HepG2 (cell line): ENCODE measurements around the gene DNMT3A. TPM values are rescaled to one million over a fixed set of nuclear protein-coding genes. Genes with fewer than 3 reads are reported as not detected.

ENCODE experiments used
- ATAC-seq: fragments of 200-7000 bp; cut with Tn5 transposase; 3 replicates; pipeline ENCODE4 v1.9.1; 2020; ENCODE audit warnings: mild to moderate bottlenecking, moderate library complexity
- BruUV-seq: library from RNA; stranded (reverse); fragments of 400-500 nt; replicated peaks from 2 replicates; lab custom pipeline; 2021; lab: Mats Ljungman, UMichigan
- CTCF ChIA-PET: fragments of 300-600 bp; formaldehyde crosslinking; extraction: SDS; loops from one replicate; lab custom pipeline; 2021; ENCODE audit warnings: low total read pairs, inconsistent platforms, low intra/inter-chr PET ratio; lab: Yijun Ruan, JAX
- POLR2A ChIA-PET: fragments of 350-600 bp; sonication (Branson Sonifier 250); formaldehyde crosslinking; loops from one replicate; lab custom pipeline; 2020; ENCODE audit warnings: antibody characterized with exemption, inconsistent platforms; lab: Yijun Ruan, JAX
- DNase-seq: peaks from one replicate; pipeline ENCODE4 v3.0.0-alpha.2; 2015; ENCODE audit warnings: low spot score
- FAIRE-seq: peaks from 3 replicates; lab custom pipeline; 2011; peaks lifted over from hg19 to GRCh38; lab: Jason Lieb, UNC
- H2AFZ ChIP-seq: one replicate; pipeline ENCODE4 v1.6.1; 2011; ENCODE audit warnings: low read length, inconsistent platforms
- H3K27ac ChIP-seq: fragments of 300-600 bp; 3 replicates; pipeline ENCODE4 v1.8.0; 2011; ENCODE audit warnings: mixed run types, mild to moderate bottlenecking, mixed read lengths, low read length, inconsistent platforms; ENCODE audit not compliant: insufficient read depth; ENCODE audit errors: extremely low read length
- H3K27me3 ChIP-seq, 2 experiments: fragments of 200-600 bp in 1 of 2; 2 replicates in 1 of 2; 3 replicates in 1 of 2; pipeline versions ENCODE4 v1.6.0 to v1.8.0; 2011; ENCODE audit warnings: low read length in 2 of 2, mild to moderate bottlenecking in 2 of 2, moderate library complexity in 2 of 2, inconsistent platforms in 1 of 2; ENCODE audit not compliant: insufficient read depth in 2 of 2, control insufficient read depth in 1 of 2
- H3K36me3 ChIP-seq, 2 experiments: fragments of 200-600 bp in 1 of 2; replicated peaks in 1 of 2; 2 replicates in 1 of 2; 3 replicates in 1 of 2; pipeline versions ENCODE4 v1.5.1 to v1.8.0; 2011; ENCODE audit warnings: low read length in 2 of 2, inconsistent platforms in 1 of 2; ENCODE audit not compliant: insufficient read depth in 2 of 2, control insufficient read depth in 1 of 2
- H3K4me1 ChIP-seq: 2 replicates; pipeline ENCODE4 v1.5.1; 2012; ENCODE audit warnings: low read length, inconsistent platforms; ENCODE audit not compliant: insufficient read depth
- H3K4me2 ChIP-seq: 2 replicates; pipeline ENCODE4 v1.6.0; 2011; ENCODE audit warnings: low read depth, low read length, inconsistent platforms
- H3K4me3 ChIP-seq, 3 experiments: fragments of 200-600 bp in 1 of 3; sonication (generic), shearing (Covaris generic) in 1 of 3; replicated peaks in 1 of 3; 2 replicates each; pipeline ENCODE4 v1.5.1; 2011 to 2016; ENCODE audit warnings: low read length in 3 of 3, inconsistent platforms in 2 of 3, low read depth in 2 of 3, mild to moderate bottlenecking in 2 of 3, control low read depth in 1 of 3, mixed read lengths in 1 of 3; ENCODE audit not compliant: insufficient read depth in 1 of 3
- H3K79me2 ChIP-seq: one replicate; pipeline ENCODE4 v1.6.1; 2011; ENCODE audit warnings: low read length, inconsistent platforms; ENCODE audit not compliant: insufficient read depth
- H3K9ac ChIP-seq: 2 replicates; pipeline ENCODE4 v1.6.0; 2011; ENCODE audit warnings: mild to moderate bottlenecking, low read depth, low read length, inconsistent platforms; ENCODE audit not compliant: insufficient read depth
- H3K9me3 ChIP-seq: 2 replicates; pipeline ENCODE4 v1.5.1; 2012; ENCODE audit warnings: mild to moderate bottlenecking, low read length
- H4K20me1 ChIP-seq: 2 replicates; pipeline ENCODE4 v1.6.0; 2011; ENCODE audit warnings: inconsistent platforms, mild to moderate bottlenecking, low read length, moderate library complexity; ENCODE audit not compliant: insufficient read depth
- ADNP ChIP-seq: sonication (generic); formaldehyde crosslinking; IDR thresholded peaks from 2 replicates; pipeline ENCODE4 v1.4.0; 2020; ENCODE audit warnings: missing genetic modification reagents
- ARID2 ChIP-seq: sonication (generic); formaldehyde crosslinking; IDR thresholded peaks from 2 replicates; pipeline ENCODE4 v1.8.1; 2022; ENCODE audit warnings: mild to moderate bottlenecking, missing genetic modification reagents, borderline replicate concordance
- BORCS8-MEF2B ChIP-seq: sonication (generic); formaldehyde crosslinking; IDR thresholded peaks from 2 replicates; pipeline ENCODE4 v1.8.0; 2022; ENCODE audit warnings: mild to moderate bottlenecking, missing genetic modification reagents
- BRD4 ChIP-seq: sonication (generic); formaldehyde crosslinking; IDR thresholded peaks from 2 replicates; pipeline ENCODE4 v1.4.0; 2020; ENCODE audit warnings: missing genetic modification reagents
- DNMT1 ChIP-seq: sonication (generic); formaldehyde crosslinking; IDR thresholded peaks from 2 replicates; pipeline ENCODE4 v1.5.1; 2020; ENCODE audit warnings: mild to moderate bottlenecking, missing genetic modification reagents
- EP300 ChIP-seq, 3 experiments: sonication (generic) in 1 of 3; formaldehyde crosslinking in 1 of 3; IDR thresholded peaks; 2 replicates each; pipeline versions ENCODE4 v1.5.1 to v1.6.1; 2011 to 2020; ENCODE audit warnings: low read depth in 2 of 3, low read length in 2 of 3, borderline replicate concordance in 1 of 3, improper control_type of control experiment in 1 of 3, mild to moderate bottlenecking in 1 of 3, missing genetic modification reagents in 1 of 3, moderate library complexity in 1 of 3
- FOXJ3 ChIP-seq: sonication (generic); formaldehyde crosslinking; IDR thresholded peaks from 2 replicates; pipeline ENCODE4 v1.4.0; 2020; ENCODE audit warnings: missing genetic modification reagents, mild to moderate bottlenecking, borderline replicate concordance
- FOXK2 ChIP-seq: fragments of 450-650 bp; IDR thresholded peaks from 2 replicates; pipeline ENCODE4 v1.6.1; 2016
- KLF16 ChIP-seq, 2 experiments: sonication (generic) in 1 of 2; formaldehyde crosslinking in 1 of 2; IDR thresholded peaks; 2 replicates each; pipeline versions ENCODE4 v1.6.1 to v1.8.0; 2016 to 2023; ENCODE audit warnings: missing genetic modification reagents in 2 of 2, missing compliant biosample characterization in 1 of 2
- MATR3 ChIP-seq: sonication (generic); formaldehyde crosslinking; IDR thresholded peaks from 2 replicates; pipeline ENCODE4 v1.4.0; 2020; ENCODE audit warnings: missing genetic modification reagents
- MEIS2 ChIP-seq: sonication (generic); formaldehyde crosslinking; IDR thresholded peaks from 2 replicates; pipeline ENCODE4 v1.9.0; 2021; ENCODE audit warnings: mild to moderate bottlenecking, missing genetic modification reagents
- MTF1 ChIP-seq: sonication (generic); formaldehyde crosslinking; IDR thresholded peaks from 2 replicates; pipeline ENCODE4 v1.5.0; 2020; ENCODE audit warnings: missing genetic modification reagents
- MTF2 ChIP-seq: sonication (generic); formaldehyde crosslinking; IDR thresholded peaks from 2 replicates; pipeline ENCODE4 v1.5.0; 2020; ENCODE audit warnings: missing genetic modification reagents, borderline replicate concordance
- PHF5A ChIP-seq: IDR thresholded peaks from one replicate; pipeline ENCODE4 v1.6.1; 2018; ENCODE audit warnings: low read depth, missing genetic modification reagents; ENCODE audit not compliant: unreplicated experiment
- ZBTB1 ChIP-seq: sonication (generic); formaldehyde crosslinking; IDR thresholded peaks from 2 replicates; pipeline ENCODE4 v1.4.0; 2020; ENCODE audit warnings: missing genetic modification reagents, borderline replicate concordance
- ZNF33A ChIP-seq: sonication (generic); formaldehyde crosslinking; IDR thresholded peaks from 2 replicates; pipeline ENCODE4 v1.5.1; 2020; ENCODE audit warnings: missing genetic modification reagents, mild to moderate bottlenecking, moderate library complexity, borderline replicate concordance
- ZNF441 ChIP-seq: sonication (generic); formaldehyde crosslinking; IDR thresholded peaks from 2 replicates; pipeline ENCODE4 v1.7.0; 2021; ENCODE audit warnings: missing genetic modification reagents, borderline replicate concordance
- ZNF776 ChIP-seq: sonication (generic); formaldehyde crosslinking; IDR thresholded peaks from 2 replicates; pipeline ENCODE4 v1.4.0; 2020; ENCODE audit warnings: mild to moderate bottlenecking, missing genetic modification reagents
- ZNF891 ChIP-seq: sonication (generic); formaldehyde crosslinking; IDR thresholded peaks from 2 replicates; pipeline ENCODE4 v1.5.0; 2020; ENCODE audit warnings: mild to moderate bottlenecking, missing genetic modification reagents
- WGBS: methylation state at CpG from one replicate; pipeline ENCODE4 v1.1.6; 2017; ENCODE audit warnings: low lambda C conversion rate; 5-methylcytosine and 5-hydroxymethylcytosine counted together
- in situ Hi-C: cut with HindIII; loops from 2 replicates; pipeline ENCODE4 v1.10.0; 2017; ENCODE audit warnings: low pct_unique_long_range_greater_than_20kb; ENCODE audit not compliant: extremely low pct_ligation_motif_present
- intact Hi-C: fragments of 100-400 bp; cut with micrococcal nuclease; formaldehyde crosslinking; loops from one replicate; pipeline ENCODE4 v1.10.0; 2022; ENCODE audit not compliant: unreplicated experiment
- polyA plus RNA-seq, 8 experiments: library from polyadenylated mRNA; depleted of rRNA in 3 of 8; stranded (reverse) in 7 of 8; unstranded in 1 of 8; fragments of >200 nt; fragmentation: Illumina TruSeq in 4 of 8; extraction: Trizol in 4 of 8; gene quantifications; 2 replicates each; pipeline versions ENCODE4 v1.2.1 to v1.2.3, GENCODE V29; 2011 to 2016; ENCODE audit warnings: low read depth in 4 of 8, missing spikeins in 1 of 8, mixed read lengths in 1 of 8; ENCODE audit not compliant: insufficient read depth in 1 of 8
- total RNA-seq, 5 experiments: library from RNA; depleted of rRNA; stranded (reverse); fragments of >200 nt; fragmentation: Illumina TruSeq; extraction: Trizol; gene quantifications; 2 replicates each; pipeline ENCODE4 v1.2.3, GENCODE V29; 2016; ENCODE audit warnings: low read depth in 1 of 5

DNMT3A gene
- total and polyA plus RNA-seq, 2 of the 13 experiments (the other 11 are each of a cell fraction or from before 2014, with no cell fraction given) = 14.7 to 29.1 TPM

DNA sequence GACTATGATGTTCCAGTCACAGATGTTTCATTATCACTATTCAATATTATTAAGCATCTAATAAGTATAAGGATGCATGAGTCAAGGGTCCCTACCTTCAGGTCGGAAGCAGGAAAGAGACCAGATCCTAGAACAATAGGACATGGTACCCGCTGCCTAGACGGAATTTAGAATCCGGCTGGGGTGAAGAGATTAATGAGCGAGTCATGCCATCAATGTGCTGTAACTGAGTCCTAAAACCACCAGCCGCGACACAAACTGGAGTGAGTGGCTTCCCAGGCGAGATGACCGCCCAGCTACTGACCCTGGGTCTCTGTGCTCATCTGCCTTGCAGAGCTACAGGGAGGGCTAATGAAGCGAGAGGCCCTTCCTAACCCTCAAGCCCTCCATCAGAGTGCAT lies 73.6 kb downstream of the DNMT3A start:
- intact Hi-C loops = no loop called here
- Histone ChIP-seq H3K4me1 (peaks cover 17% of the 10 kb centered on the region), H3K9ac (no peak overlapping the region), H3K36me3 (no peaks in the 10 kb centered on the region), H4K20me1 (no peaks in the 10 kb centered on the region), H2AFZ (no peak overlapping the region), H3K27ac (no peak overlapping the region), H3K79me2 (no peaks in the 10 kb centered on the region), H3K27me3 (no peaks in the 10 kb centered on the region), H3K4me2 (no peak overlapping the region), H3K9me3 (no peaks in the 10 kb centered on the region), H3K4me3 (no peak overlapping the region)
- ATAC-seq (no peak), DNase-seq (no peak), FAIRE-seq (no peak)
- TF ChIP-seq ZNF33A (CRISPR knock-in tag) (no peak), DNMT1 (CRISPR knock-in tag) (no peak), ZBTB1 (CRISPR knock-in tag) (no peak), EP300 (IDR thresholded peaks at IDR 0.05; ENCODE audit: low read depth in 2 of 2, low read length in 2 of 2) (no peak), EP300 (CRISPR knock-in tag; IDR thresholded peaks at IDR 0.05; ENCODE audit: borderline replicate concordance) (no peak), BORCS8-MEF2B (CRISPR knock-in tag) (no peak)
- in situ Hi-C loops = no loop called here
- POLR2A ChIA-PET = no interaction called here
- CTCF ChIA-PET = no interaction called here
- 90% methylated on average over 8 of the region's 10 CpGs for WGBS
- no TSS peak for BruUV-seq

DNA sequence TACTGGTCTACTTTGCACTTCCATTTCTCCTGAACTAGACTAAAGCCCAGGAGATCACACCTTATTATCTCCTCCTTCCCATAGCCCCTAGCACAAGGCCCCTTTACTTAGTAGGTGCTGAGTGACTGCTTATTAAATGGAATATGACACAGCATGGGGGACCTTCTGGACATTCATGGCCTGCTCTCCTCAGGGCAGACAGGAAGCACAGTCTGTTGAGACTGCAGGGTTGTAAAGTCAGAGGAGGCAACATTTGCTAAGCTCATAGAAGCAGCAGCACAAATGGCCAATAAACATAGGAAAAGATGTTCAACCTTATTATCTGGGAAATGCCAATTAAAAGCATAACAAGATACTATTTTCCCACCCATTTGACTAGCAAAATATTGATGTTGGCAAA lies 75.3 kb downstream of the DNMT3A start:
- no peaks in the 10 kb centered on the region for H3K9me3 ChIP-seq
- H3K79me2 ChIP-seq = no peaks in the 10 kb centered on the region
- ATAC-seq (no peak), FAIRE-seq (no peak)
- TF ChIP-seq ZNF776 (CRISPR knock-in tag) (no peak), MTF2 (CRISPR knock-in tag) (no peak), FOXJ3 (CRISPR knock-in tag) (no peak), ZNF441 (no peak), ADNP (CRISPR knock-in tag) (no peak), ZNF891 (CRISPR knock-in tag) (no peak), MEIS2 (no peak), FOXK2 (no peak), ARID2 (CRISPR knock-in tag) (no peak), BRD4 (no peak), KLF16 (CRISPR knock-in tag; IDR thresholded peaks at IDR 0.05) (no peak), PHF5A (CRISPR knock-in tag) (no peak), MATR3 (CRISPR knock-in tag) (no peak), MTF1 (no peak)
- TF ChIP-seq, all 625 proteins: peak for 0
- no peaks in the 10 kb centered on the region for H4K20me1 ChIP-seq
- DNase-seq = no peak
- no TSS peak for BruUV-seq
- H3K4me3 ChIP-seq = no peak overlapping the region
- in situ Hi-C loops (no loop called here), intact Hi-C loops (no loop called here)
- no peaks in the 10 kb centered on the region for H3K36me3 ChIP-seq
- CTCF ChIA-PET = no interaction called here
- H3K27me3 ChIP-seq = no peaks in the 10 kb centered on the region
- H2AFZ ChIP-seq = no peak overlapping the region
- peaks cover 28% of the 10 kb centered on the region for H3K4me1 ChIP-seq
- POLR2A ChIA-PET = no interaction called here
- no peak overlapping the region for H3K4me2 ChIP-seq
- no peak overlapping the region for H3K9ac ChIP-seq
- no peak overlapping the region for H3K27ac ChIP-seq
